ENCODE results near the gene ZSCAN22.

DNA sequence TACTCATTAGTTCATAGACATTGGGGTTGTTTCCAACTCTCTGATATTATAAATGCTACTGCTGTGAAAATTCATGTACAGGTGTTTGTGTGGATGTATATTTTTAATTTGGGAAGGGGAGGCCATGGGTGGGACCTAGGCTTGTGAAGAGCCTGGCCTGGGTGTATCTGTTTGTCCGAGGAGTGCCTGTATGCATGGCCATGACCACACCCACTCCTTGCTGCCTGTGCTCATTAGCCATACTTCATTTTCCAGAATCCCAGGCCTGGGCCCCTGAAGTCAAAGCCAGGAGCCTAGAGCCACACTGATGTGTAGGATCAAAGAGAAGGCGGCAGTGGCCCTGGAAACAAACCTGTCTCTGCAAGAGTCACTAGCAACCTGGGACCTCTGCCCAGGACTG is 11.2 kb upstream of the ZSCAN22 start:
- no peak for TF ChIP-seq TEAD4 (IDR thresholded peaks at IDR 0.05)
- TF ChIP-seq EP300 (IDR thresholded peaks at IDR 0.05; ENCODE audit: borderline replicate concordance), result no peak
- no peak for TF ChIP-seq CREB1 (IDR thresholded peaks at IDR 0.05; ENCODE audit: low read depth)
- no peak for TF ChIP-seq ZBTB7A (IDR thresholded peaks at IDR 0.05; ENCODE audit: low read depth)
- no peak for TF ChIP-seq REST (IDR thresholded peaks at IDR 0.05; ENCODE audit: low read depth)
- TF ChIP-seq RAD21 (IDR thresholded peaks at IDR 0.05; ENCODE audit: low read depth), result no peak
- no peak for TF ChIP-seq YY1 (IDR thresholded peaks at IDR 0.05; ENCODE audit: low read depth)
- TF ChIP-seq NFIC (IDR thresholded peaks at IDR 0.05), result no peak
- no peak for TF ChIP-seq EGR1 (IDR thresholded peaks at IDR 0.05)
- no peak for TF ChIP-seq MAX (IDR thresholded peaks at IDR 0.05)
- no peak for TF ChIP-seq TAF1 (IDR thresholded peaks at IDR 0.05; ENCODE audit: low read depth)
- no peak for TF ChIP-seq TCF12 (IDR thresholded peaks at IDR 0.05; ENCODE audit: low read depth)
